Activated CD4-positive, alpha-beta T cell treated with anti-CD3 and anti-CD28 coated beads, Interleukin-2, amount 50 U/mL, for 24 hours (primary cell): ENCODE measurements around the gene GRB10.
"Not testable (repeated sequence)": the region's sequence is repeated elsewhere in the genome, so short reads cannot be mapped to it uniquely, and the experiment has no call there.

ENCODE experiments used
- DNase-seq, 2 donors: peaks; one replicate each; pipeline ENCODE4 v3.0.0-alpha.2; 2020; ENCODE audit warnings: low read depth in 1 of 2, low spot score in 1 of 2

Gene GRB10

GRCh38 chr7:50779427-50779826 lies 3.3 kb downstream of the GRB10 start:
- no peak for DNase-seq

GRCh38 chr7:50778189-50778588 lies 4.5 kb downstream of the GRB10 start:
- DNase-seq = no peak

GRCh38 chr7:50775836-50776235 lies 6.9 kb downstream of the GRB10 start:
- no peak for DNase-seq

GRCh38 chr7:50775231-50775630 lies 7.5 kb downstream of the GRB10 start:
- no peak for DNase-seq

- DNase-seq = no peak
Observed at GRCh38 chr7:50774319-50774718, 8.4 kb downstream of the GRB10 start.

GRCh38 chr7:50773071-50773470 lies 9.6 kb downstream of the GRB10 start:
- DNase-seq = not testable (repeated sequence)

- DNase-seq = no peak
Observed at GRCh38 chr7:50771120-50772002, 11.3 kb downstream of the GRB10 start.

- no peak for DNase-seq
Observed at GRCh38 chr7:50768485-50769474, 13.9 kb downstream of the GRB10 start.

GRCh38 chr7:50766849-50767207 lies 15.9 kb downstream of the GRB10 start:
- DNase-seq = no peak

- no peak for DNase-seq
Observed at GRCh38 chr7:50766106-50766848, 16.4 kb downstream of the GRB10 start.

- no peak for DNase-seq
Observed at GRCh38 chr7:50762337-50762736, 20.4 kb downstream of the GRB10 start.

GRCh38 chr7:50761713-50762112 lies 21.0 kb downstream of the GRB10 start:
- no peak for DNase-seq

GRCh38 chr7:50757703-50758390 lies 24.8 kb downstream of the GRB10 start:
- DNase-seq = no peak

GRCh38 chr7:50756180-50756579 lies 26.5 kb downstream of the GRB10 start:
- no peak for DNase-seq

- DNase-seq = no peak
Observed at GRCh38 chr7:50754684-50755083, 28.0 kb downstream of the GRB10 start.

- DNase-seq = no peak
Observed at GRCh38 chr7:50754241-50754640, 28.5 kb downstream of the GRB10 start.

GRCh38 chr7:50752422-50752821 lies 30.3 kb downstream of the GRB10 start:
- no peak for DNase-seq

- DNase-seq = no peak
Observed at GRCh38 chr7:50751146-50751545, 31.6 kb downstream of the GRB10 start.

- DNase-seq = no peak
Observed at GRCh38 chr7:50749896-50750295, 32.8 kb downstream of the GRB10 start.

GRCh38 chr7:50748472-50748871 lies 34.2 kb downstream of the GRB10 start:
- no peak for DNase-seq

GRCh38 chr7:50745835-50746234 lies 36.9 kb downstream of the GRB10 start:
- no peak for DNase-seq
